Temporal lobe (tissue), 1 donor: ENCODE measurements around the gene CATSPERD. TPM values are rescaled to one million over a fixed set of nuclear protein-coding genes. Genes with fewer than 3 reads are reported as not detected.

ENCODE experiments used
- total RNA-seq: library from RNA; depleted of rRNA; stranded (reverse); fragments of >200 nt; gene quantifications from one replicate; pipeline ENCODE4 v1.2.3, GENCODE V29; 2014

CATSPERD gene
- total RNA-seq, 1 donor from 2014 or later, result 0.25 TPM

Other genes starting within 250 kb of the CATSPERD start
- 0.49 TPM for gene TINCR, start 152.7 kb upstream of the CATSPERD start, total RNA-seq
- gene SAFB2, start 97.9 kb upstream of the CATSPERD start, total RNA-seq, result 32.9 TPM
- gene SAFB, start 97.6 kb upstream of the CATSPERD start, total RNA-seq, result 79.7 TPM
- gene MICOS13, start 40.1 kb upstream of the CATSPERD start, total RNA-seq, result 14.8 TPM
- gene HSD11B1L, start 39.6 kb upstream of the CATSPERD start, total RNA-seq, result 23.4 TPM
- gene RPL36, start 30.3 kb upstream of the CATSPERD start, total RNA-seq, result 201 TPM
- gene LONP1, start 491 bp upstream of the CATSPERD start, total RNA-seq, result 37.4 TPM
- 0.25 TPM for gene PRR22, start 64.1 kb downstream of the CATSPERD start, total RNA-seq
- gene DUS3L, start 70.5 kb downstream of the CATSPERD start, total RNA-seq, result 12.0 TPM
- 0.25 TPM for gene NRTN, start 84.4 kb downstream of the CATSPERD start, total RNA-seq
- not detected for gene FUT6, start 119.1 kb downstream of the CATSPERD start, total RNA-seq
- gene FUT3, start 130.8 kb downstream of the CATSPERD start, total RNA-seq, result 0.25 TPM
- not detected for gene FUT5, start 149.9 kb downstream of the CATSPERD start, total RNA-seq
- gene NDUFA11, start 183.2 kb downstream of the CATSPERD start, total RNA-seq, result 66.1 TPM
- 3.0 TPM for gene VMAC, start 184.2 kb downstream of the CATSPERD start, total RNA-seq
- 5.7 TPM for gene CAPS, start 193.6 kb downstream of the CATSPERD start, total RNA-seq